ENCODE data around the gene AFF4. TPM values are rescaled to one million over a fixed set of nuclear protein-coding genes. Genes with fewer than 3 reads are reported as not detected.

The AFF4 gene
- total and polyA plus RNA-seq, 9 of the 15 experiments (the other 6 are each of a cell fraction or from before 2014, with no cell fraction given) = 1.7 to 25.8 (median 17.9) TPM

GRCh38 chr5:132830436-132831094 is 132.9 kb downstream of the AFF4 start, which contains the start of gene SHROOM1 (continued):
- TF ChIP-seq, protein P1, sequence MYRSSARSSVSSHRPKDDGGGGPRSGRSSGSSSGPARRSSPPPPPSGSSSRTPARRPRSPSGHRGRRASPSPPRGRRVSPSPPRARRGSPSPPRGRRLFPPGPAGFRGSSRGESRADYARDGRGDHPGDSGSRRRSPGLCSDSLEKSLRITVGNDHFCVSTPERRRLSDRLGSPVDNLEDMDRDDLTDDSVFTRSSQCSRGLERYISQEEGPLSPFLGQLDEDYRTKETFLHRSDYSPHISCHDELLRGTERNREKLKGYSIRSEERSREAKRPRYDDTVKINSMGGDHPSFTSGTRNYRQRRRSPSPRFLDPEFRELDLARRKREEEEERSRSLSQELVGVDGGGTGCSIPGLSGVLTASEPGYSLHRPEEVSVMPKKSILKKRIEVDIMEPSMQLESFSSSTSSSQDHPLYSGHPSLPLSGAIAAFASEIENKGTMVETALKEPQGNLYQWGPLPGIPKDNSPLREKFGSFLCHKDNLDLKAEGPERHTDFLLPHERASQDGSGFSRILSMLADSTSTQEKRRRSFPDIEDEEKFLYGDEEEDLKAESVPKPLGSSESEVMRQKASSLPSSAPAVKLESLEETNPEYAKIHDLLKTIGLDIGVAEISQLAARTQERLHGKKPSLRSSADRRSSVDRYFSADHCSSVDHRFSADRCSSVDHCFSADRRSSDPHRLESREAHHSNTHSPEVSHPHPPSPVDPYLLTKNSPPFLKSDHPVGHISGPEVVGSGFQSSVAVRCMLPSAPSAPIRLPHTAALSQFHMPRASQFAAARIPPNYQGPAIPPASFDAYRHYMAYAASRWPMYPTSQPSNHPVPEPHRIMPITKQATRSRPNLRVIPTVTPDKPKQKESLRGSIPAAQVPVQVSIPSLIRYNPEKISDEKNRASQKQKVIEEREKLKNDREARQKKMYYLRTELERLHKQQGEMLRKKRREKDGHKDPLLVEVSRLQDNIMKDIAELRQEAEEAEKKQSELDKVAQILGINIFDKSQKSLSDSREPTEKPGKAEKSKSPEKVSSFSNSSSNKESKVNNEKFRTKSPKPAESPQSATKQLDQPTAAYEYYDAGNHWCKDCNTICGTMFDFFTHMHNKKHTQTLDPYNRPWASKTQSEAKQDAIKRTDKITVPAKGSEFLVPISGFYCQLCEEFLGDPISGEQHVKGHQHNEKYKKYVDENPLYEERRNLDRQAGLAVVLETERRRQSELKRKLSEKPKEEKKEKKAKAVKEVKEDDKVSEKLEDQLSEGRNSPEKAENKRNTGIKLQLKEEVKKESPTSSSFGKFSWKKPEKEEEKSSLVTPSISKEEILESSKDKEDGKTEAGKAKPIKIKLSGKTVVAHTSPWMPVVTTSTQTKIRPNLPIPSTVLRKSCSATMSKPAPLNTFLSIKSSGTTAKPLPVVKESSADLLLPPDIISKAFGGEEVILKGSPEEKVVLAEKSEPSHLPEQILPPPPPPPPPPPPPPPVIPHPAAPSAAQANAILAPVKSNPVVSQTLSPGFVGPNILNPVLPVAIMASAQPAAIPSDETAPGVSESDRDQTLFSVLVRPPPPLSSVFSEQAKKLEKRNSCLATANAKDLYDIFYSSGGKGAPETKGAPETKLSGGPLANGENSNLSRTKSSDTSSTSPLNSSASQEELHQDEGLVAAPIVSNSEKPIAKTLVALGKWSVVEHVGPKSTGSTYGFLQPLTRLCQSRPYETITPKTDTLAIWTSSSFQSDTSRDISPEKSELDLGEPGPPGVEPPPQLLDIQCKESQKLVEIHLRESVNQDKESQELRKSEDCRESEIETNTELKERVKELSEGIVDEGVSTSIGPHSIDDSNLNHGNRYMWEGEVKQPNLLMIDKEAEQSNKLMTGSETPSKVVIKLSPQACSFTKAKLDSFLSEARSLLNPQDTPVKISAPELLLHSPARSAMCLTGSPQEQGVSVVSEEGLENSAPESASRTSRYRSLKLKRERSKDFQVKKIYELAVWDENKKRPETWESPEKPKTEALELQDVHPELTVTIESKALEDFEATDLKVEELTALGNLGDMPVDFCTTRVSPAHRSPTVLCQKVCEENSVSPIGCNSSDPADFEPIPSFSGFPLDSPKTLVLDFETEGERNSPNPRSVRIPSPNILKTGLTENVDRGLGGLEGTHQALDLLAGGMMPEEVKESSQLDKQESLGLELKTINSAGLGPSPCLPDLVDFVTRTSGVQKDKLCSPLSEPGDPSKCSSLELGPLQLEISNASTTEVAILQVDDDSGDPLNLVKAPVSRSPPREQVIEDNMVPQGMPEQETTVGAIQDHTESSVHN (IDR thresholded peaks at IDR 0.05; ENCODE audit: borderline replicate concordance in 1 of 2, low read depth in 1 of 2) = no peak
- TF ChIP-seq KAT8 (IDR thresholded peaks at IDR 0.05; ENCODE audit: low read depth) (no peak), ZNF316 (IDR thresholded peaks at IDR 0.05) (no peak), DDX20 (tag; IDR thresholded peaks at IDR 0.05; ENCODE audit: low read depth) (no peak), BACH1 (tag; IDR thresholded peaks at IDR 0.05) (no peak), TRIM24 (IDR thresholded peaks at IDR 0.05) (0 out of 4 replicates have a peak, but pooled peaks of 1 of the 2 experiments have one; percentile 14)
- TF ChIP-seq, protein P2, sequence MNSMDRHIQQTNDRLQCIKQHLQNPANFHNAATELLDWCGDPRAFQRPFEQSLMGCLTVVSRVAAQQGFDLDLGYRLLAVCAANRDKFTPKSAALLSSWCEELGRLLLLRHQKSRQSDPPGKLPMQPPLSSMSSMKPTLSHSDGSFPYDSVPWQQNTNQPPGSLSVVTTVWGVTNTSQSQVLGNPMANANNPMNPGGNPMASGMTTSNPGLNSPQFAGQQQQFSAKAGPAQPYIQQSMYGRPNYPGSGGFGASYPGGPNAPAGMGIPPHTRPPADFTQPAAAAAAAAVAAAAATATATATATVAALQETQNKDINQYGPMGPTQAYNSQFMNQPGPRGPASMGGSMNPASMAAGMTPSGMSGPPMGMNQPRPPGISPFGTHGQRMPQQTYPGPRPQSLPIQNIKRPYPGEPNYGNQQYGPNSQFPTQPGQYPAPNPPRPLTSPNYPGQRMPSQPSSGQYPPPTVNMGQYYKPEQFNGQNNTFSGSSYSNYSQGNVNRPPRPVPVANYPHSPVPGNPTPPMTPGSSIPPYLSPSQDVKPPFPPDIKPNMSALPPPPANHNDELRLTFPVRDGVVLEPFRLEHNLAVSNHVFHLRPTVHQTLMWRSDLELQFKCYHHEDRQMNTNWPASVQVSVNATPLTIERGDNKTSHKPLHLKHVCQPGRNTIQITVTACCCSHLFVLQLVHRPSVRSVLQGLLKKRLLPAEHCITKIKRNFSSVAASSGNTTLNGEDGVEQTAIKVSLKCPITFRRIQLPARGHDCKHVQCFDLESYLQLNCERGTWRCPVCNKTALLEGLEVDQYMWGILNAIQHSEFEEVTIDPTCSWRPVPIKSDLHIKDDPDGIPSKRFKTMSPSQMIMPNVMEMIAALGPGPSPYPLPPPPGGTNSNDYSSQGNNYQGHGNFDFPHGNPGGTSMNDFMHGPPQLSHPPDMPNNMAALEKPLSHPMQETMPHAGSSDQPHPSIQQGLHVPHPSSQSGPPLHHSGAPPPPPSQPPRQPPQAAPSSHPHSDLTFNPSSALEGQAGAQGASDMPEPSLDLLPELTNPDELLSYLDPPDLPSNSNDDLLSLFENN (IDR thresholded peaks at IDR 0.05; ENCODE audit: low read depth in 2 of 2, low read length in 2 of 2) = 0 out of 4 replicates have a peak, but pooled peaks of 1 of the 2 experiments have one; percentile 28
- TF ChIP-seq, protein P3, sequence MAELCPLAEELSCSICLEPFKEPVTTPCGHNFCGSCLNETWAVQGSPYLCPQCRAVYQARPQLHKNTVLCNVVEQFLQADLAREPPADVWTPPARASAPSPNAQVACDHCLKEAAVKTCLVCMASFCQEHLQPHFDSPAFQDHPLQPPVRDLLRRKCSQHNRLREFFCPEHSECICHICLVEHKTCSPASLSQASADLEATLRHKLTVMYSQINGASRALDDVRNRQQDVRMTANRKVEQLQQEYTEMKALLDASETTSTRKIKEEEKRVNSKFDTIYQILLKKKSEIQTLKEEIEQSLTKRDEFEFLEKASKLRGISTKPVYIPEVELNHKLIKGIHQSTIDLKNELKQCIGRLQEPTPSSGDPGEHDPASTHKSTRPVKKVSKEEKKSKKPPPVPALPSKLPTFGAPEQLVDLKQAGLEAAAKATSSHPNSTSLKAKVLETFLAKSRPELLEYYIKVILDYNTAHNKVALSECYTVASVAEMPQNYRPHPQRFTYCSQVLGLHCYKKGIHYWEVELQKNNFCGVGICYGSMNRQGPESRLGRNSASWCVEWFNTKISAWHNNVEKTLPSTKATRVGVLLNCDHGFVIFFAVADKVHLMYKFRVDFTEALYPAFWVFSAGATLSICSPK (IDR thresholded peaks at IDR 0.05; ENCODE audit: borderline replicate concordance) = no peak
- TF ChIP-seq, protein P4, sequence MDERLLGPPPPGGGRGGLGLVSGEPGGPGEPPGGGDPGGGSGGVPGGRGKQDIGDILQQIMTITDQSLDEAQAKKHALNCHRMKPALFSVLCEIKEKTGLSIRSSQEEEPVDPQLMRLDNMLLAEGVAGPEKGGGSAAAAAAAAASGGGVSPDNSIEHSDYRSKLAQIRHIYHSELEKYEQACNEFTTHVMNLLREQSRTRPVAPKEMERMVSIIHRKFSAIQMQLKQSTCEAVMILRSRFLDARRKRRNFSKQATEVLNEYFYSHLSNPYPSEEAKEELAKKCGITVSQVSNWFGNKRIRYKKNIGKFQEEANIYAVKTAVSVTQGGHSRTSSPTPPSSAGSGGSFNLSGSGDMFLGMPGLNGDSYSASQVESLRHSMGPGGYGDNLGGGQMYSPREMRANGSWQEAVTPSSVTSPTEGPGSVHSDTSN (CRISPR knock-in tag; IDR thresholded peaks at IDR 0.05; ENCODE audit: low read depth) = no peak
- TF ChIP-seq, protein P4 (tag; conservative IDR thresholded peaks at IDR 0.05; ENCODE audit: low read depth) = no peak

Data from K562 (cell line).